Lung (tissue), 13 donors: ENCODE measurements around the gene HCAR2. TPM values are rescaled to one million over a fixed set of nuclear protein-coding genes. Genes with fewer than 3 reads are reported as not detected.

Source experiments
- ATAC-seq: fragments of 200-7000 bp; cut with Tn5 transposase; one replicate; pipeline ENCODE4 v1.9.1; 2020; ENCODE audit warnings: moderate number of reproducible peaks; ENCODE audit not compliant: insufficient read depth, low FRiP score
- DNase-seq, 3 donors: peaks; one replicate each; pipeline ENCODE4 v3.0.0-alpha.2; 2013 to 2017
- H3K27ac ChIP-seq, 2 donors: one replicate each; pipeline ENCODE4 v1.5.1; 2013; ENCODE audit warnings: mild to moderate bottlenecking in 2 of 2, moderate library complexity in 2 of 2, control low read depth in 1 of 2, inconsistent platforms in 1 of 2, low read depth in 1 of 2, low read length in 1 of 2
- H3K27me3 ChIP-seq, 3 donors: one replicate each; pipeline ENCODE4 v1.5.1; 2013; ENCODE audit warnings: low read length in 2 of 3; ENCODE audit not compliant: control insufficient read depth in 3 of 3, insufficient read depth in 3 of 3
- H3K36me3 ChIP-seq, 4 donors: one replicate each; pipeline ENCODE4 v1.5.1; 2013; ENCODE audit warnings: low read length in 4 of 4, mild to moderate bottlenecking in 1 of 4, moderate library complexity in 1 of 4; ENCODE audit not compliant: control insufficient read depth in 4 of 4, insufficient read depth in 4 of 4
- H3K4me1 ChIP-seq, 5 donors: one replicate each; pipeline ENCODE4 v1.5.1; 2013; ENCODE audit warnings: low read length in 5 of 5, mild to moderate bottlenecking in 2 of 5, moderate library complexity in 1 of 5; ENCODE audit not compliant: control insufficient read depth in 5 of 5, insufficient read depth in 5 of 5
- H3K4me3 ChIP-seq: one replicate; pipeline ENCODE4 v1.5.1; 2013; ENCODE audit warnings: mild to moderate bottlenecking, control low read depth, moderate library complexity
- H3K9ac ChIP-seq, 2 donors: one replicate each; pipeline ENCODE4 v1.5.1; 2013; ENCODE audit warnings: low read length in 2 of 2, control low read depth in 1 of 2; ENCODE audit not compliant: insufficient read depth in 1 of 2
- H3K9me3 ChIP-seq, 4 donors: one replicate each; pipeline ENCODE4 v1.5.1; 2013; ENCODE audit warnings: low read length in 3 of 4, mild to moderate bottlenecking in 1 of 4, moderate library complexity in 1 of 4; ENCODE audit not compliant: control insufficient read depth in 4 of 4, insufficient read depth in 3 of 4
- CTCF ChIP-seq: IDR thresholded peaks from 2 replicates; pipeline ENCODE4 v1.5.1; 2012; ENCODE audit warnings: mild to moderate bottlenecking; ENCODE audit errors: control extremely low read depth, extremely low read depth
- WGBS, 2 donors: extraction: QIAGEN DNeasy Blood & Tissue Kit; methylation state at CpG; one replicate each; pipeline ENCODE4 v1.1.7; 2013; 5-methylcytosine and 5-hydroxymethylcytosine counted together
- polyA plus RNA-seq, 2 donors: library from polyadenylated mRNA; stranded (reverse); fragments of 200-250 nt; gene quantifications; one replicate each; pipeline ENCODE4 v1.2.1, GENCODE V29; 2013
- small RNA-seq: library from RNA; depleted of rRNA; stranded (forward); fragments of <200 nt; gene quantifications from one replicate; pipeline ENCODE3, GENCODE V24; 2014; ENCODE audit warnings: low replicate concordance
- total RNA-seq, 2 donors: library from RNA; depleted of rRNA in 1 of 2; stranded (reverse); fragments of >200 nt in 1 of 2; gene quantifications; one replicate each; pipeline ENCODE4 v1.2.1, GENCODE V29; 2014 to 2021
- donor health status: control.
- donor health status: control.
- donor health status: Bipolar disorder and iron deficiency.
- donor health status: healthy.
- donor health status: DM: yes; HTN: yes; CAD: no.

Gene HCAR2
- total and polyA plus RNA-seq, 4 donors = 1.4 to 31.4 (median 6.5) TPM

- DNase-seq (peak in 1 of 3 donors; percentile 5), ATAC-seq (no peak)
- TF ChIP-seq CTCF = no peak
- Histone ChIP-seq H3K36me3 (no peaks in the 10 kb centered on the region), H3K27me3 (no peaks in the 10 kb centered on the region), H3K4me3 (no peak overlapping the region), H3K9ac (no peak overlapping the region), H3K9me3 (no peaks in the 10 kb centered on the region), H3K4me1 (no peaks in the 10 kb centered on the region), H3K27ac (no peak overlapping the region)
- 73 to 86% methylated on average over 11 of the region's 11 CpGs for WGBS, 2 donors
These were observed 51.5 kb downstream of the HCAR2 start for GRCh38 chr12:122651520-122652224.

Small RNAs within 50 kb of the gene (small RNA-seq; reads per million reads assigned to genes)
- not detected for gene AC026333.2

Other genes starting within 250 kb of the HCAR2 start
- gene ZCCHC8, start 202.4 kb downstream of the HCAR2 start, total RNA-seq = 10 to 100 TPM; 16.7 to 48.1 TPM
- gene ZCCHC8, start 202.4 kb downstream of the HCAR2 start, polyA plus RNA-seq = 10 to 100 TPM; 12.8 to 26.9 TPM
- gene RSRC2, start 176.4 kb downstream of the HCAR2 start, total RNA-seq = 100 to 1,000 TPM in 1 of 2 donors, 10 to 100 TPM in 1; 50.2 to 115 TPM
- gene RSRC2, start 176.4 kb downstream of the HCAR2 start, polyA plus RNA-seq = 10 to 100 TPM; 43.3 to 45.7 TPM
- 10 to 100 TPM; 11.4 to 34.0 TPM for gene KNTC1, start 176.1 kb downstream of the HCAR2 start, total RNA-seq
- 10 to 100 TPM in 1 of 2 donors, 1 to 10 TPM in 1; 4.0 to 10.4 TPM for gene KNTC1, start 176.1 kb downstream of the HCAR2 start, polyA plus RNA-seq
- 10 to 100 TPM in 1 of 2 donors, 1 to 10 TPM in 1; 2.5 to 10.4 TPM for gene HCAR3, start 13.5 kb upstream of the HCAR2 start, total RNA-seq
- gene HCAR3, start 13.5 kb upstream of the HCAR2 start, polyA plus RNA-seq = 10 to 100 TPM in 1 of 2 donors, under 1 TPM in 1; 0.47 to 52.6 TPM
- gene HCAR1, start 27.5 kb upstream of the HCAR2 start, total RNA-seq = 1 to 10 TPM in 1 of 2 donors, under 1 TPM in 1; 0.31 to 2.2 TPM
- under 1 TPM; 0.29 to 0.37 TPM for gene HCAR1, start 27.5 kb upstream of the HCAR2 start, polyA plus RNA-seq
- 10 to 100 TPM; 31.3 to 40.2 TPM for gene DENR, start 49.5 kb upstream of the HCAR2 start, total RNA-seq
- 10 to 100 TPM; 19.5 to 19.9 TPM for gene DENR, start 49.5 kb upstream of the HCAR2 start, polyA plus RNA-seq
- gene CCDC62, start 71.2 kb upstream of the HCAR2 start, total RNA-seq = under 1 TPM; 0.37 to 0.97 TPM
- gene CCDC62, start 71.2 kb upstream of the HCAR2 start, polyA plus RNA-seq = under 1 TPM; 0.08 to 0.14 TPM
- gene HIP1R, start 132.1 kb upstream of the HCAR2 start, total RNA-seq = 10 to 100 TPM; 33.8 to 56.3 TPM
- 10 to 100 TPM; 34.5 to 36.3 TPM for gene HIP1R, start 132.1 kb upstream of the HCAR2 start, polyA plus RNA-seq
- gene VPS37B, start 192.8 kb upstream of the HCAR2 start, total RNA-seq = 10 to 100 TPM; 43.1 to 44.1 TPM
- 10 to 100 TPM; 31.0 to 41.5 TPM for gene VPS37B, start 192.8 kb upstream of the HCAR2 start, polyA plus RNA-seq